ENCODE results near the gene KLHL8.

GRCh38 chr4:87257523-87257922 lies 37.1 kb upstream of the KLHL8 start:
- TF ChIP-seq, protein P1, sequence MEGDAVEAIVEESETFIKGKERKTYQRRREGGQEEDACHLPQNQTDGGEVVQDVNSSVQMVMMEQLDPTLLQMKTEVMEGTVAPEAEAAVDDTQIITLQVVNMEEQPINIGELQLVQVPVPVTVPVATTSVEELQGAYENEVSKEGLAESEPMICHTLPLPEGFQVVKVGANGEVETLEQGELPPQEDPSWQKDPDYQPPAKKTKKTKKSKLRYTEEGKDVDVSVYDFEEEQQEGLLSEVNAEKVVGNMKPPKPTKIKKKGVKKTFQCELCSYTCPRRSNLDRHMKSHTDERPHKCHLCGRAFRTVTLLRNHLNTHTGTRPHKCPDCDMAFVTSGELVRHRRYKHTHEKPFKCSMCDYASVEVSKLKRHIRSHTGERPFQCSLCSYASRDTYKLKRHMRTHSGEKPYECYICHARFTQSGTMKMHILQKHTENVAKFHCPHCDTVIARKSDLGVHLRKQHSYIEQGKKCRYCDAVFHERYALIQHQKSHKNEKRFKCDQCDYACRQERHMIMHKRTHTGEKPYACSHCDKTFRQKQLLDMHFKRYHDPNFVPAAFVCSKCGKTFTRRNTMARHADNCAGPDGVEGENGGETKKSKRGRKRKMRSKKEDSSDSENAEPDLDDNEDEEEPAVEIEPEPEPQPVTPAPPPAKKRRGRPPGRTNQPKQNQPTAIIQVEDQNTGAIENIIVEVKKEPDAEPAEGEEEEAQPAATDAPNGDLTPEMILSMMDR (optimal IDR thresholded peaks at IDR 0.05 in 1 of 3, IDR thresholded peaks at IDR 0.05 in 1 of 3, conservative IDR thresholded peaks at IDR 0.05 in 1 of 3; ENCODE audit: extremely low read depth in 1 of 3, insufficient read depth in 2 of 3, low read length in 3 of 3) = no peak
- TF ChIP-seq EZH2 (IDR thresholded peaks at IDR 0.05; ENCODE audit: low read length) = no peak

Measured in keratinocyte (primary cell).